Psoas muscle (tissue), 8 donors: Measurements from ENCODE around the gene BTBD9. TPM values are rescaled to one million over a fixed set of nuclear protein-coding genes. Genes with fewer than 3 reads are reported as not detected.
"Not testable (repeated sequence)": the region's sequence is repeated elsewhere in the genome, so short reads cannot be mapped to it uniquely, and the experiment has no call there.

ENCODE experiments used
- ATAC-seq, 4 donors: fragments of 200-7000 bp; cut with Tn5 transposase; one replicate each; pipeline ENCODE4 v1.9.1; 2020; ENCODE audit warnings: moderate library complexity in 3 of 4, mild to moderate bottlenecking in 2 of 4
- DNase-seq, 2 donors: peaks; one replicate each; pipeline ENCODE4 v3.0.0-alpha.2; 2020
- H3K27ac ChIP-seq: fragments of 200-600 bp; one replicate; pipeline ENCODE4 v1.8.0; 2022
- H3K27me3 ChIP-seq, 3 donors: fragments of 200-600 bp in 1 of 3; one replicate each; pipeline versions ENCODE4 v1.6.1 to v1.8.0; 2013 to 2022; ENCODE audit warnings: low read length in 2 of 3, mild to moderate bottlenecking in 2 of 3, moderate library complexity in 1 of 3; ENCODE audit not compliant: insufficient read depth in 3 of 3
- H3K36me3 ChIP-seq, 2 donors: fragments of 200-600 bp in 1 of 2; one replicate each; pipeline versions ENCODE4 v1.6.1 to v1.8.0; 2013 to 2022; ENCODE audit warnings: low read depth in 1 of 2, mild to moderate bottlenecking in 1 of 2, moderate library complexity in 1 of 2; ENCODE audit not compliant: insufficient read depth in 1 of 2
- H3K4me1 ChIP-seq: fragments of 200-600 bp; one replicate; pipeline ENCODE4 v1.8.0; 2022
- H3K4me3 ChIP-seq: fragments of 200-600 bp; one replicate; pipeline ENCODE4 v1.8.0; 2022; ENCODE audit warnings: mild to moderate bottlenecking
- H3K9me3 ChIP-seq: fragments of 200-600 bp; one replicate; pipeline ENCODE4 v1.8.0; 2022
- CTCF ChIP-seq: fragments of 200-600 bp; IDR thresholded peaks from one replicate; pipeline ENCODE4 v1.8.0; 2022; ENCODE audit warnings: antibody characterized with exemption
- WGBS, 3 donors: extraction: QIAGEN DNeasy Blood & Tissue Kit; methylation state at CpG; one replicate each; pipeline versions ENCODE4 v1.1.6 to v1.1.7; 2013; 5-methylcytosine and 5-hydroxymethylcytosine counted together
- intact Hi-C, 2 donors: fragments of 100-400 bp; cut with DNase I; formaldehyde crosslinking; loops; one replicate each; pipeline versions ENCODE4 v1.11.0 to v1.14.2; 2022
- polyA plus RNA-seq, 3 donors: library from polyadenylated mRNA; stranded (reverse); fragments of 200-250 nt; gene quantifications; one replicate each; pipeline ENCODE4 v1.2.3, GENCODE V29; 2013
- total RNA-seq, 4 donors: library from RNA; stranded (reverse); fragmentation: NEBNext Ultra II Directional in 2 of 4; extraction: Animal tissue kit (Norgen Biotek cat#: 25700) in 2 of 4; gene quantifications; one replicate each; pipeline versions ENCODE4 v1.2.1 to v1.2.4, GENCODE V29; 2021 to 2023
- donor health status: healthy with polysubstance abuse.
- donor health status: DM: no; HTN: no; CAD: no; lungs with moderate emphysema.
- donor health status: Bipolar disorder and iron deficiency.
- donor health status: healthy.
- donor health status: DM: yes; HTN: yes; CAD: no.
- donor health status: DM: no; HTN: no; CAD: no.
- donor health status: DM: no; HTN: no; CAD: no.
- donor health status: DM: yes; HTN: yes; CAD: no.

BTBD9 gene
- total and polyA plus RNA-seq, 7 donors: 2.3 to 10.9 (median 8.4) TPM

- 33 to 62% (median 41%) methylated on average over 4 of the region's 4 CpGs for WGBS, 3 donors
- no peak for ATAC-seq
- Histone ChIP-seq H3K9me3 (no peaks in the 10 kb centered on the region), H3K4me1 (peaks cover 5% of the 10 kb centered on the region), H3K4me3 (no peak overlapping the region), H3K27me3 (no peaks in the 10 kb centered on the region), H3K36me3 (peaks cover 0 to 5% of the 10 kb centered on the region in 2 donors), H3K27ac (no peak overlapping the region)
- no peak for TF ChIP-seq CTCF
- DNase-seq: no peak
- intact Hi-C loops: no loop called here
Measured at GRCh38 chr6:38134704-38135088, 505.0 kb downstream of the BTBD9 start.

- WGBS, 3 donors: 69 to 92% (median 79%) methylated on average over 7 of the region's 7 CpGs
- ATAC-seq (peak in 2 of 4 donors; percentile 39), DNase-seq (no peak)
- H3K27me3 ChIP-seq: no peaks in the 10 kb centered on the region
- no peak for TF ChIP-seq CTCF
- H3K4me3 ChIP-seq: no peak overlapping the region
- H3K27ac ChIP-seq: no peak overlapping the region
- intact Hi-C loops: no loop called here
- H3K9me3 ChIP-seq: no peaks in the 10 kb centered on the region
- peaks cover 5% of the 10 kb centered on the region for H3K4me1 ChIP-seq
- H3K36me3 ChIP-seq: peaks cover 0 to 3% of the 10 kb centered on the region in 2 donors
Measured at GRCh38 chr6:38133932-38134703, 505.6 kb downstream of the BTBD9 start.

GRCh38 chr6:38131527-38131965, 508.2 kb downstream of the BTBD9 start:
- Histone ChIP-seq H3K9me3 (no peaks in the 10 kb centered on the region), H3K27me3 (no peaks in the 10 kb centered on the region), H3K27ac (no peak overlapping the region), H3K4me1 (peaks cover 5% of the 10 kb centered on the region), H3K4me3 (no peak overlapping the region), H3K36me3 (no peaks in the 10 kb centered on the region)
- ATAC-seq (peak; percentile 27 to 66 (median 47)), DNase-seq (no peak)
- no peak for TF ChIP-seq CTCF
- intact Hi-C loops: no loop called here

GRCh38 chr6:38127284-38127683, 512.4 kb downstream of the BTBD9 start:
- intact Hi-C loops: no loop called here
- DNase-seq (no peak), ATAC-seq (peak; percentile 54 to 83 (median 78))
- Histone ChIP-seq H3K27me3 (no peaks in the 10 kb centered on the region), H3K4me3 (no peak overlapping the region), H3K9me3 (no peaks in the 10 kb centered on the region), H3K4me1 (no peaks in the 10 kb centered on the region), H3K36me3 (no peaks in the 10 kb centered on the region), H3K27ac (no peak overlapping the region)
- WGBS, 3 donors: 72 to 95% (median 83%) methylated on average over 4 of the region's 4 CpGs
- TF ChIP-seq CTCF: no peak

- H3K4me1 ChIP-seq, ATAC-seq, H3K4me3 ChIP-seq, H3K27ac ChIP-seq, H3K27me3 ChIP-seq, H3K9me3 ChIP-seq, intact Hi-C loops, DNase-seq: not testable (repeated sequence)
- 96 to 98% (median 96%) methylated on average over 38 to 40 of the region's 40 CpGs for WGBS, 3 donors
- H3K36me3 ChIP-seq: peaks cover 0 to 12% of the 10 kb centered on the region in 2 donors
Measured at GRCh38 chr6:38124224-38124926, 515.4 kb downstream of the BTBD9 start.
